SIG-M5 treated with dmso at 0.1 percent for 504 hours (cell line): ENCODE data around the gene PRKCE.

Source experiments
- DNase-seq: peaks from one replicate; lab custom pipeline; 2025; ENCODE audit not compliant: unreplicated experiment; lab: John Stamatoyannopoulos, UW

Gene PRKCE

GRCh38 chr2:45799679-45800381, 148.4 kb downstream of the PRKCE start:
- no peak for DNase-seq

DNA sequence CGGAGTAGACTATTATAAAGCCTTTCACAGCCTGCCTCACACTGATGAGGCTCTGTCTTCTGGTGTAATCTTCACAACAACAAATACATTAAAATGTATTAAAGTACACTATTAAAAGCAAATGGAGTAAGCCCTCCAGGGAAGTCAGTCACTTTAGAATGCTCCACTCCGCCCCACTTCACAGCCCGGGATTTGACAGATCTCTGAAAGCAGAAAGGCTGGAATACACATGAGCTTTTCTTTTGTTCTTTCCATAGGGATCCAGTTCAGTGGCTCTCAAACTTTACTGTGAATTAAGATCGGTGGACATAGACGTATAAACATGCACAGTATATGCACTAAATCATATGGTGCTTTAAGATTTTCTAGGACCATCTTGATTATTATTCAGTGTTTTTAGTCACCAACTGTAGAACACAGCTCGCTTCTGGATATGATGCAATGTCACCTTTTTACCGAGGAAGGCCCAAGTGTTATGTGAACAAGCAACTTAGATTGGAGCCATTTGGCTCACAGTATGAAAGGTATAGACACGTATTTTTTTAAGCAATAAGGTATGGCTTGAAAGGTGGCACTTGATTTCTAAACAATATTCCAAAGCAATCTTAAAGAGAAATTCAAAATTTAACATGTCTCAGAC, 151.1 kb downstream of the PRKCE start:
- DNase-seq = no peak

DNA sequence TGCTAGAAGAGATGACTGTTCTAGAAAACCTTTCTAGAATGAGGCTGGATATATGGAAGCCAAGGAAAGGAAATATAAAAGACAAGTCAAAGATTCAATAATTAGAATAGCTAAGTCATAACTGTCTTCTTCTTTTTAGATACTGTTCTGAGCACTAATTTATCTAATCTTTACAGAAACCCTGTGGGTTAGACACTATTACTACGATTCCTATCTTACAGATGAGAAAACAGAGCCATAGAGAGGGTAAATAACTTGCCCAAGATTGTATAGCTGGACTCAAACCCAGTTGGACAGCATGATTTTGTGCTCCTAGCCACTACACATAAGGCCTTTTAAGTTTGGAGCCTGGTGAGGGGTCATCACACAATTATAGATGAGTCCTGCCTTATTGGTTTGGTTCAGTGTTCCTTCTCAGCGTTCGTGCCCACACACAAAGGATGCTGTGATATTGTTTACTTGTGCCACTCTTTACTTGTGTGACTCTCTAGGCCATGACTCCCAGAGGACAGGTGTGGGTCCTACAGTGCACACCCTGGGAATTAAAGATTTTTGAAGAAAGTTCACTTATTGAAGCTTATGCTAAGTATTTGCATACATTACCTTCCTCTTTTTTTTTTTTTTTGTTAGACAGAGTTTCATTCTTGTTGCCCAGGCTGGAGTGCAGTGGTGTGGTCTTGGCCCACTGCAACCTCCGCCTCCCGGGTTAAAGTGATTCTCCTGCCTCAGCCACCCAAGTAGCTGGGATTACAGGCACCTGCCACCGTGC, 153.7 kb downstream of the PRKCE start:
- no peak for DNase-seq

DNA sequence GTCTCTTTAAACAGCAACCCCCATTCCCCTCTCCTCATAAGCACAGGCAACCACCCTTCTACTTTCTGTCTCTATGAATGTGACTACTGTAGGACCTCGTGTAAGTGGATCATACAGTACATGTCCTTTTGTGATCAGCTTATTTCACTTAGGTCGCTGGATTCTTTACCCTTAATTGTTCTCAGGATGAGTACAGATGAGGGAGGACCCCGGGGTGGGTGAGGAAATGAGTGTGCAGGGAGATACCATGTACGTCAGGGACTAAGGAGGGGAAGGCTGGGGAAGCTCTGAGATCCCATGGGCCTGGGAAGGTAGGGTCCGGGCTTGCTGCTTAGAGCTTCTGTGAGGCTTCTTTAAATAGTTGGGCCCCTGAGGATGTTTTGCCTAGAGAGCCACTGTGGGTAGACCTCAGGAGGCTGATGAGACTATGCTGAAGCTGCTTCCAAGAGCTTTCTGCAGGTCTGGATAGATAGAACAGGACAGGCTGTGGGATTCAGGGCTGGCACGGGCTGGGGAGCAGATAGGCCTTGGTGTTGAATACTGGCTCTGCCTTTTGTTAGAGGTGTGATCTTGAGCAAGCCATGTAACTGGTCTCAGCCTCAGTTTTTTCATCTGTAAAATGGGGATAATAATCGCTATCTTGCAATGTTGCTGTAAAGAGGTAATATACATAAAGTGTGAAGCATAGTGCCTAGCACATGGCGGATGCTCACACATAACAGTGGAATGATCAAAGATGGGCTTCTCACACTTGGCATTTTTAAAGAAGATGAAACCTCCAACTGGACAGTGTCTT, 155.3 kb downstream of the PRKCE start:
- no peak for DNase-seq

- DNase-seq = no peak
Measured at GRCh38 chr2:45808294-45808800, 156.9 kb downstream of the PRKCE start.

GRCh38 chr2:45809205-45809604, 157.7 kb downstream of the PRKCE start:
- DNase-seq = no peak

- DNase-seq = peak; percentile 23
Measured at GRCh38 chr2:45812011-45812500, 160.6 kb downstream of the PRKCE start.

- DNase-seq = no peak
Measured at GRCh38 chr2:45813003-45813941, 161.8 kb downstream of the PRKCE start.

DNA sequence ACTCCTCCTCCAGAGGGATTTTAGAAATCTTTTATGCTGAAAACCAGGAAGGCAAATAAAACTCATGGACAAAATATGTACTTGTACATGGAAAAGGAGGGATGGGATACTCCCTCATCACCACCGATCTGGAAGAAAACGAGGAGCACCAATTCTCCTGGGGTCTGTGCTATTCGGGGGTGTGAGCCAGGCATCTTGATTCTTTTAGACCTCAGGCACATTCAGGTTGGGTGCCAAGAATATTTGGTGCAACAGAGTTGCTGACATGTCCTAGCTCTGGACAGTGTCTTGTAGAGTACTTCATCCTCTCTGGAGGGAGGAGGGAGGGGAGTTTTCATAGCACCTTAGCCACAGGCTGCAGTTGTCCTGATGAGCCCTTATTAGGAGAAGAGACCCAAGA, 163.0 kb downstream of the PRKCE start:
- DNase-seq = no peak

DNA sequence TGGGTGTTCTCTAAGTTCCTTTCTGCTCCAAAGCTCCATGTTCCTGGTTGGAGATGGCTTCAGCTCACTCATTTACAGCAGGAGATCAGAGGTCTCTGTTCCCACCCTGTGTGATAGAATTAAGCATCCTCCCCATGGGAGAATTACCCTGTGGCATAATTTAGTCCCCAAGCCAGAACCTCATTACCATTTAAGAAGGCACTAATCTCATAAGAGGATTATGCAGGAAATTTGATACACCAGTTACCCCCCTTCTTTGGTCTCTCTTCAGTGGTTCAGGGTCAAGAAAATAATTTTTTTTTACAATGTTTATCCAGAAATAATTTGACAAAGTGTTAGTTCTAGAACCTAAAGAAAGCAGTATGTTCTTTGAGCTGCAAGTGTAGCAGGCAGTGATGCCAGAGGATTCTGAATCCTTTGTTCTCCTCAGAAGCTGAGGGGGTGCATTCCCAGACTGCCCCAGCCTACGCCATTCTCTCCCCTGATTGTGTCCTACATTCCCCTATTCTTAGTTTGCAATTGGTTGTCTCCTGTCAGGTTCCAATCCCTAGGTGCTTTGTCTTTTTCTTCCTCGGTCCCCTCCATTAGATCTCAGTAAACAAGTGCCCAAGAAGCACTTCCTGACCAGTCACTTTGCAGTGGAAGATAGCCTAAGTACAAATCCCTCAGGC, 163.6 kb downstream of the PRKCE start:
- no peak for DNase-seq

GRCh38 chr2:45816272-45816671, 164.8 kb downstream of the PRKCE start:
- no peak for DNase-seq

- no peak for DNase-seq
Measured at GRCh38 chr2:45818591-45818990, 167.1 kb downstream of the PRKCE start.

- DNase-seq = no peak
Measured at GRCh38 chr2:45820048-45820447, 168.6 kb downstream of the PRKCE start.

DNA sequence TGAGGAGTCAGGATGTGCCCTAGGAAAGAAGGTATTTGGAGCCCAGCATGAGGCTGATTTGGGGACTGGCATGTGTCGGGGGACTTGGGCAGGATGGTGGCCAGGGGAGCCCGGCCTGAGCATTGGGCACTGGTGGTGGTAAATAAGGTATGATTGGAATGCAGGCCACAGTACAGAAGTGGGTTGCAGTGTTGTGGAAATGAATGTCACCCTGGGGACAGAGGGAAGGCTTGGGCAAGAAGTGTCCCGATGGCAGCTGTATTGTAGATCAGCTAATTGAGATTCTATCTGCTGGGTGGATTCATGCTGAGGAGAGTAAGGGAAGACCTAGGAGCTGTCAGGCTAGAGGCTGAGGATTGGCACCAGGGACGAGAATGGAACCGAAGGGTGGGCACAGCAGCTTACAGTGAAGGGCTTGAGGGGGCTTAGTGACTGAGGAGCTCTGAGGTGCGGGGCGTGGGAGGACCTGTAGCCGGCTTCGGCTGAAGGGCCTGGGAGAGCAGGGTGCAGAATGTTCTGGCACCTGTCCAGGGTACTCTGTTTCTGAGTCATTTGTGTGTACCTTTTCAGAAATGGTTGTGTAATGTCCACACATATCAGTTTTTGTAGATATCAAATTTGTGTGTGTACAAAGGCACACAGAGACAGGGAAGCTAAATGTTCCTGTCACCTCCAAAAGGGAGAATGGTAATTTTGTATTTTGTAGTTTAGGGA, 170.2 kb downstream of the PRKCE start:
- DNase-seq = no peak

DNA sequence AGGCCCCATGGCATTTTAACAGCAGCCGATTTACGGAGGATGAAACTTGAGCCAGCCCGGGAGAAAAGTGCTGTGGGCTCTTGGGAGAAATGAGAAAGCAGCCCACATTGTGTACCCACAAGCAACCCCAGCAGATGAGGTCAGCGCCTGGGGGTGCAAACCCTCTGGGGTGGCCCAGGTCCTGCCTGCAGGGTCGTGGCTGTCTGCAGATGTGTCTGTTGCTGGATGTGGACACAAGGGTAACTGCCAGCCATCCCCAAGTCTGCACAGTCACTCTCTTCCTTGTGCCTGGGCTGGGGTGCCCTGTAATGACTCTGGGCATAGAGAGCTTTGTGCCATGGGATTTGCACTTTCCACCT, 170.8 kb downstream of the PRKCE start:
- DNase-seq = no peak

GRCh38 chr2:45823723-45824206, 172.3 kb downstream of the PRKCE start:
- no peak for DNase-seq

DNA sequence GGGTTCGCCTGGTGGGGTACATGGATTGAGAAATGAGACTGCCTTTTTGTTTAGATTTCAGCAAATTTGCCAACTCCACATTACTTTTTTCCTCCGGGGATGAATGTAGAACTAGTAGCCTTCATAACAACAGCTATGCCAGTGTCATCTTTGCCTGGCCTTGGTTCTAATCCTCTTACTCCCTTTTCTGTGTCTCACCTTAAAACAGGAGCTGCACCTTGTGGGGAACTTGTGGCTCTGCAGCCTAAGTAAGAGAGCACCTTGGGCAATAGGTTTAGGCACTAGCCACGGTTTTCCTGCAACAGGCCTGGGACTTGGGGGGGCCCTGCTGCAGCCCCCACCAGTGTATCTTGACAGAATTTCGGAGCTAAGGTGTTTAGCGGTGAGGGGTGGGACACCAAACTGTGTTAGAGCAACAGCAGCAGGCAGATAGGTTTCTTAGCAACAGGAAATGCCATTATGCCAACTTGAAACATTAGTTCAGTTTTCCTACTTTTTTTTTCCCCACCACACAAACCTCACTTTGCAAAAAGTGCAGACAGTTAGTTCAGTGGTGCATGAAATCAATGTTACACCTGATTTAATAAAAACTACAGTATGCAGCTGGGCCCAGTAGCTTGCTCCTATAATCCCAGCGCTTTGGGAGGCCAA, 173.7 kb downstream of the PRKCE start:
- DNase-seq = no peak

DNA sequence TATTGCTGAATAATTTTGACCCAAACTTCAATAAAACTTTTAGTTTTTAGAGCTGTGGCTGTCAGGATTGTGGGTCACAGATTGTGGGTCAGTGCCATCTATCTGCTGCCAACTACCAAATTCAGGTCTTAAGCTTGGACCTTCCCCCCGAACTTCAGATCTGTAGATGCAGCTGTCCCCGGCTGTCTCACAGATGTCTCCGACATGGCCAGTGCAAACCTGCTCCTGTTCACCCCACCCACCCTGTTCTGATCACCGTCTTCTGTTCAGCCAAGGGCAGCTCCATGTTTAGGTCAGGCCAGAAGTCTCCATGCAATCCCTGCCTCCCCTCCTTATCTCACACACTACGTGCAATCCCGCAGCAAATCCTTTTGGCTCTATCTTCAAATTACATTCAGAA, 175.0 kb downstream of the PRKCE start:
- DNase-seq = no peak
